Spleen (tissue), 11 donors: ENCODE results near the gene FAM151A. TPM values are rescaled to one million over a fixed set of nuclear protein-coding genes. Genes with fewer than 3 reads are reported as not detected.

Experiments
- DNase-seq: peaks from one replicate; pipeline ENCODE4 v3.0.0-alpha.2; 2020
- H3K27ac ChIP-seq, 8 donors: fragments of 200-600 bp; sonication (generic) in 7 of 8; 1 replicate in 4 of 8; 2 replicates in 4 of 8; pipeline versions ENCODE4 v1.5.0 to v1.8.0; 2016 to 2021; ENCODE audit warnings: inconsistent platforms in 4 of 8, mild to moderate bottlenecking in 4 of 8, moderate library complexity in 1 of 8
- H3K27me3 ChIP-seq, 7 donors: fragments of 200-600 bp; sonication (generic) in 6 of 7; replicated peaks in 1 of 7; 1 replicate in 4 of 7; 2 replicates in 3 of 7; pipeline versions ENCODE4 v1.5.0 to v1.8.0; 2016 to 2021; ENCODE audit warnings: inconsistent platforms in 3 of 7, mild to moderate bottlenecking in 1 of 7
- H3K36me3 ChIP-seq, 6 donors: fragments of 200-600 bp; sonication (generic) in 5 of 6; 1 replicate in 4 of 6; 2 replicates in 2 of 6; pipeline versions ENCODE4 v1.5.0 to v1.8.0; 2016 to 2021; ENCODE audit warnings: inconsistent platforms in 2 of 6
- H3K4me1 ChIP-seq, 6 donors: fragments of 200-600 bp; sonication (generic) in 5 of 6; 1 replicate in 3 of 6; 2 replicates in 3 of 6; pipeline versions ENCODE4 v1.5.0 to v1.8.0; 2016 to 2021; ENCODE audit warnings: inconsistent platforms in 3 of 6
- H3K4me3 ChIP-seq, 8 donors: fragments of 200-600 bp; sonication (generic) in 7 of 8; 1 replicate in 4 of 8; 2 replicates in 4 of 8; pipeline versions ENCODE4 v1.5.0 to v1.8.0; 2016 to 2021; ENCODE audit warnings: inconsistent platforms in 4 of 8, mild to moderate bottlenecking in 4 of 8, moderate library complexity in 2 of 8
- H3K9me3 ChIP-seq, 8 donors: fragments of 200-600 bp; sonication (generic) in 7 of 8; 1 replicate in 4 of 8; 2 replicates in 4 of 8; pipeline versions ENCODE4 v1.5.0 to v1.8.0; 2016 to 2021; ENCODE audit warnings: inconsistent platforms in 4 of 8
- CTCF ChIP-seq, 11 experiments: fragments of 200-600 bp in 7 of 11; fragments of 450-650 bp in 4 of 11; sonication (generic) in 4 of 11; IDR thresholded peaks in 8 of 11; conservative IDR thresholded peaks in 3 of 11; 1 replicate in 7 of 11; 2 replicates in 4 of 11; pipeline versions ENCODE4 v1.4.0 to v1.8.0; 2016 to 2021; ENCODE audit warnings: antibody characterized with exemption in 11 of 11, inconsistent platforms in 4 of 11, mild to moderate bottlenecking in 1 of 11
- POLR2A ChIP-seq, 3 donors: fragments of 450-650 bp; IDR thresholded peaks; one replicate each; pipeline ENCODE4 v1.5.1; 2017; ENCODE audit warnings: antibody characterized with exemption in 3 of 3, mild to moderate bottlenecking in 1 of 3
- POLR2AphosphoS5 ChIP-seq, 3 donors: sonication (generic); formaldehyde crosslinking; IDR thresholded peaks; one replicate each; pipeline ENCODE4 v1.5.1; 2017; ENCODE audit warnings: antibody characterized with exemption in 3 of 3
- WGBS, 5 donors: extraction: QIAGEN DNeasy Blood & Tissue Kit in 3 of 5; methylation state at CpG; one replicate each; pipeline versions ENCODE4 v1.1.5 to v1.1.7; 2013 to 2018; 5-methylcytosine and 5-hydroxymethylcytosine counted together
- intact Hi-C: fragments of 100-400 bp; cut with DNase I; formaldehyde crosslinking; loops from one replicate; pipeline ENCODE4 v1.15.0; 2023; ENCODE audit warnings: low total_unique reads
- polyA plus RNA-seq, 3 donors: library from polyadenylated mRNA; stranded (reverse); fragments of 200-250 nt; gene quantifications; one replicate each; pipeline ENCODE4 v1.2.1, GENCODE V29; 2013
- total RNA-seq, 7 donors: library from RNA; depleted of rRNA in 3 of 7; stranded (reverse); fragments of >200 nt in 3 of 7; fragmentation: NEBNext Ultra II Directional in 4 of 7; extraction: Animal tissue kit (Norgen Biotek cat#: 25700) in 4 of 7; gene quantifications; one replicate each; pipeline versions ENCODE4 v1.1.0 to v1.2.1, GENCODE V29; 2016 to 2021
- donor health status: healthy with polysubstance abuse.
- donor health status: DM: no; HTN: no; CAD: no; lungs with moderate emphysema.
- donor health status: DM: no; HTN: no; CAD: no.
- donor health status: Bipolar disorder and iron deficiency.
- donor health status: healthy.
- donor health status: DM: no; HTN: no; CAD: no.
- donor health status: DM: yes; HTN: yes; CAD: no.

The FAM151A gene
- total and polyA plus RNA-seq, 10 donors: 0.70 to 4.2 (median 0.97) TPM; not detected in 1

- no peak overlapping the region for H3K4me3 ChIP-seq
- intact Hi-C loops: no loop called here
- peaks cover 0 to 9% (median 2%) of the 10 kb centered on the region in 6 donors for H3K4me1 ChIP-seq
- no peak for DNase-seq
- 88 to 97% (median 92%) methylated on average over 12 to 18 of the region's 18 CpGs for WGBS, 5 donors
- H3K9me3 ChIP-seq: no peaks in the 10 kb centered on the region
- TF ChIP-seq POLR2AphosphoS5 (IDR thresholded peaks at IDR 0.05): no peak
- TF ChIP-seq CTCF (IDR thresholded peaks at IDR 0.05 in 8 of 11, conservative IDR thresholded peaks at IDR 0.05 in 3 of 11): no peak
- TF ChIP-seq POLR2A (IDR thresholded peaks at IDR 0.05): no peak
- H3K36me3 ChIP-seq: no peaks in the 10 kb centered on the region
- no peak overlapping the region for H3K27ac ChIP-seq
- no peaks in the 10 kb centered on the region for H3K27me3 ChIP-seq
These were observed 20.8 kb downstream of the FAM151A start for GRCh38 chr1:54602554-54602953.

DNA sequence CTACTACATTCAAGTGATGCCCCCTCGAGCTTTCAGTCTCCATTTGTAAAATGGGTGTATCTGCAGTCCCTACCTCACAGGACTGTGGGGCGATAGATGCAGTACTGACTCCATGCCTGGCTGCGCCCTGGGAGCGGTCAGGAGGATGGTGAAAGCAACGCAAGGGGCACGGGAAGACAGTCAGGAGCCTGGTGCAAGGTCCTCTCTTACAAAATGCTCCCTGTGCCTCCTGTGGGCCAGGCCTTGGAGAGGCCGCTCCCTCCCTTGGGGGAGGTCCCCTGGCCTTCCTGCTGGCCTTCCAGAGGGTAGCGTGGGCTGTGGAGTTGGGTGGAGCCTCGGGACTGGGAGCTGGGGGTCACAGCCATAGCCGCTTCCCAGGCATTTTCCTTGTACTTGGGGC lies 21.6 kb downstream of the FAM151A start:
- peak; percentile 60 for DNase-seq
- WGBS, 5 donors: 81 to 88% (median 84%) methylated on average over 8 to 10 of the region's 10 CpGs
- Histone ChIP-seq H3K36me3 (peaks cover 0 to 5% (median 0%) of the 10 kb centered on the region in 6 donors), H3K4me1 (peaks cover 0 to 9% (median 2%) of the 10 kb centered on the region in 6 donors), H3K9me3 (no peaks in the 10 kb centered on the region), H3K27me3 (no peaks in the 10 kb centered on the region), H3K4me3 (no peak overlapping the region), H3K27ac (no peak overlapping the region)
- intact Hi-C loops: no loop called here
- TF ChIP-seq CTCF (IDR thresholded peaks at IDR 0.05 in 8 of 11, conservative IDR thresholded peaks at IDR 0.05 in 3 of 11) (no peak), POLR2A (IDR thresholded peaks at IDR 0.05) (no peak), POLR2AphosphoS5 (IDR thresholded peaks at IDR 0.05) (no peak)

GRCh38 chr1:54600947-54601721 lies 22.2 kb downstream of the FAM151A start:
- Histone ChIP-seq H3K4me1 (peaks cover 0 to 9% (median 2%) of the 10 kb centered on the region in 6 donors), H3K4me3 (no peak overlapping the region), H3K36me3 (peaks cover 0 to 5% (median 0%) of the 10 kb centered on the region in 6 donors), H3K27ac (no peak overlapping the region), H3K27me3 (no peaks in the 10 kb centered on the region), H3K9me3 (no peaks in the 10 kb centered on the region)
- DNase-seq: peak; percentile 68
- intact Hi-C loops: no loop called here
- no peak for TF ChIP-seq CTCF (IDR thresholded peaks at IDR 0.05 in 8 of 11, conservative IDR thresholded peaks at IDR 0.05 in 3 of 11)
- TF ChIP-seq POLR2A (IDR thresholded peaks at IDR 0.05): no peak
- TF ChIP-seq POLR2AphosphoS5 (IDR thresholded peaks at IDR 0.05): no peak
- WGBS, 5 donors: 85 to 91% (median 89%) methylated on average over 14 to 21 of the region's 21 CpGs

DNA sequence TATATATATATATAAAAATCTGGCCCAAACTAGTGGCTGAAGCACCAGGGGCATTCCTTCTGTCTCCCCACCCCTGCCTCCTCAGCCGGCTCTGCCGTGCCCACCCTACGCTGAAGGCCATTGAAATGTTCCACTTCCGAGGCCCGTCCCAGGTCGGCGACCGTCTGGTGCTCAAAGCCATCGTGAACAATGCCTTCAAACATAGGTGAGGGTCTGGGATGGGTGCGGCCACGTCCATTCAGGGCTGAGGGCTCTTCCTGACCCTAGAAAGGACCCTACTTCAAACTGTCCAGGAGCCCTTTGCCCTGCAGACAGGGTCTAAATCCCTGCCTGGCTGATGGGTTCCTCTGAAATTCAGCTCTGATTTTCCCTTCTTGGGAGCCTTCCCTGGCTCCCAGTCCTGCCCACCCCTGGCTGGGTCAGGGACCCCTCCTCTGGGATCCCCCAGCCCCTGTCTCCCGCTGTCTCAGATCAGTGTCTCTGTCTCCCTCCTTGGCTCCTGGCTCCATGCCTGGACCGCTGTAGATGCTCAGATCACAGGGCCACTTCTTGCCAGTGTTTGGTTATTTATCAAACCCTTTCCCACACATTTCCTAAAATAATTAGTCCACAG lies 24.0 kb downstream of the FAM151A start:
- no peaks in the 10 kb centered on the region for H3K9me3 ChIP-seq
- no peaks in the 10 kb centered on the region for H3K27me3 ChIP-seq
- peaks cover 0 to 1% (median 0%) of the 10 kb centered on the region in 6 donors for H3K4me1 ChIP-seq
- TF ChIP-seq POLR2A (IDR thresholded peaks at IDR 0.05) (no peak), POLR2AphosphoS5 (IDR thresholded peaks at IDR 0.05) (no peak), CTCF (IDR thresholded peaks at IDR 0.05 in 8 of 11, conservative IDR thresholded peaks at IDR 0.05 in 3 of 11) (no peak)
- H3K4me3 ChIP-seq: no peak overlapping the region
- DNase-seq: peak; percentile 59
- intact Hi-C loops: no loop called here
- WGBS, 5 donors: 91 to 95% (median 93%) methylated on average over 11 to 13 of the region's 13 CpGs
- peaks cover 0 to 9% (median 0%) of the 10 kb centered on the region in 6 donors for H3K36me3 ChIP-seq
- H3K27ac ChIP-seq: no peak overlapping the region
